H54 (cell line): ENCODE data around the gene PRCP.

Source experiments
- DNase-seq: peaks from one replicate; pipeline ENCODE4 v3.0.0; 2011; ENCODE audit warnings: low spot score, mixed read lengths; ENCODE audit not compliant: insufficient read length
- FAIRE-seq: peaks from 3 replicates; lab custom pipeline; 2011; peaks lifted over from hg19 to GRCh38; lab: Jason Lieb, UNC
- POLR2A ChIP-seq: IDR thresholded peaks from 2 replicates; pipeline ENCODE4 v1.6.1; 2011; ENCODE audit warnings: low read depth, mild to moderate bottlenecking, low read length

Gene PRCP

DNA sequence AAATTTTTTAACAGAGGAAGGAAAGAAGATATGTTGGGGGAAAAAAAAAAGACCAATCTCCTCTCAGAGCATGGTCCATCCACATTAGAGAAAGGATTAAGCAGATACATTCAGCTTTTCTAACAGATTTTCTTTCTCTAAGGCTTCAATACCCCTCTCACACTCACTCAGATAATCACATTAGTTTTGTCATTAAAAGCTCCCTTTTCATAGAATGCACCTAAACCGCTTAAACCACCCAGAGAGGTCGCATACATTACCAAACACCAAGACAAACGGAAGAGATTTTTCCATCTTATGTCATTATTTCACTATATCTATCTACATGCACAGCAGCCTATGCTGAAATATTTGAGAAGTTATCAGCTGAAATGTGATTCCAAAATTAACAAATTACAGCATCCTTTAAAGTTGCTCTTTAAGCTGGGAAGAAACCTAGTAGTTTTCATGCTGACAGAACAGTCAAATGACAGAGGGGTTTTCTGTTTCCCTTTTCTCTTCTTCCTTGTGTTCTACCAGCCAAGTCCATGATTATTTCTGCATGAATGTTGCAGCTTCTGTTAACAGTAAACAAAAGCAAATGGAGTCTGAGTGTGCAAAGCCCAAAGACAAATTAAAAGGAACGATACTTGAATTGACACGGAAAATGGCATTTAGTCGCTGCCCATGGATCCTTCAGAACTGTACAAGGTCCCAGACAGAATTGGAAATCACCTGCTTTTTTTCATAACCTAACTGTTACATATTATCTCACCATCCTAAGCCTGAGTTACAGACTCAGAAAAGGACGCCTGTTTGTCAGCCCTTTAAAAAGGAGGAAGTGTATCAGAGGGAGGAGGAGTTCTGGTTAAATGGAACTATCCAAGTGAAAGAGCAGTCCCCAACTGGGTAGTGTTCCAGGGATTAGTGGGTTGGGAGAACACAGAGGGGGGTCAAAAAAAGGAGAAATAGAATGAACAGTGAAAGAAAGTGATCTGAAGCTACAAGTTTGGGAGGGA is 54.6 kb downstream of the PRCP start:
- no peak for TF ChIP-seq POLR2A
- DNase-seq (no peak), FAIRE-seq (peak; percentile 67)

DNA sequence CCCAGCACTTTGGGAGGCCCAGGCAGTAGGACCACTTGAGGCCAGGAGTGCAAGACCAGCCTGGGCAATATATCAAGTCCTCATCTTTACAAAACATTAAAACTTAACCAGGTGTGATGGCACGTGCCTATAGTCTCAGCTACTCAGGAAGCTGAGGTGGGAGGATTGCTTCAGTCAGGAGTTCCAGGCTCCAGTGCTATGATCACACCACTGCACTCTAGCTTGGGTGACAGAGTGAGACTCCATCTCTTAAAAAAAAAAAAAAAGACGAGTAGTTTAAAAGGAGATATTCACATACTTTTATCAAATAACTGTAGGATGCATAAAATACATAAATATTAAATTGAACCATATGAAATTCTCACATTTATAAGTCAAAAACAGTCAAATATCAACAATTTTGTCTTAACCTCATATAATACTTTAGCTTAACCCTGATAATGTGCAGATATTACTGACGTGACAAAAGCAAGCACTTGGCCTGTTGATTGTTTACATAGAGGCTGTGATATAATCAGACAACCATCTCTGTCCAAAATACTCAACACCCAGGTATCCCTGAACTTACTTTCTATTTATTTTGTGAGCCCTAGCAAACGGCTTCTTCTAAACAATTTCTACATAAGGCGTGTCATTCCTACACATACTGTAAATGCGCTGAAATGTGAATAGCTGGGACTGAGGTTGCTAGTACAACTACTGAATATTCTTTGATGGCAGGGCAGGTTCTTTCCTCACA is 57.0 kb downstream of the PRCP start:
- no peak for TF ChIP-seq POLR2A
- FAIRE-seq (no peak), DNase-seq (no peak)

DNA sequence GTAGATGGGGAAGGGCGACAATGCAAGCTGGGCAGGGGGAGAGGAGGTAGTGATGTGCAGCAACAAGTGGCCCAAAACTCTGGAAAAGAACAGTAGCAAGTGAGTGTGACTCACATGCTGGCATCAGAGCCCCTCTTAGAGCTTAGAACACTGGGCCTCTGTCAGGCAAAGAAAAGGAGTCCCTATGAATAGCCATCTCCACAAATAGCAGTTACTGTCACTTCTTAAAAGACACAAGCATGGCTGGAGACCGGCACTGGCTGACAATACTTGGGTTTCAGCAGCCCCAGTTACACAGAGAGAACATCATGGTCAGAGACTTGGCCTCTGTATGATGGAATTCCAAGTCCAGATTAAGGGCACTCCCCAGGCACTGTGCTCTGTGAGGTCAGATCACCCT is 58.2 kb downstream of the PRCP start:
- TF ChIP-seq POLR2A = no peak
- DNase-seq (no peak), FAIRE-seq (peak; percentile 27)

DNA sequence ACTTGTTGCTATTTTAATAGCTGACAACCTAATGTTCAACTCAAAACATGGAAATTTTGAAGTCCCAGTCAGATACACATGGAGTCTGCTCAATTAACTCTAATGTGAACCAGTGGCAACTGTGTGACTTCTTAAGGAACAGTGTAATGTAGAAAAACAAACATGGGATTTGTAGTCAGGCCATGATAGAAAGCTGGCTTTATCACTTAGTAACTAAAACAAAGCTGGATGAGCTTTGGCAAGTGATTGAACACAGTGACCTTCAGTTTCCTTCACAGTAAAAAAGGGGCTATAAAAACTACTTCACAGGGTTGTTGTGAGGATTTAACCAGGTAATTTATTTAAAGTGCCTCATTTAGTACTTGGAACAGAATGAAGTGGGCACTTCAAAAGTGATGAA is 62.6 kb downstream of the PRCP start:
- TF ChIP-seq POLR2A = no peak
- no peak for DNase-seq
- no peak for FAIRE-seq

DNA sequence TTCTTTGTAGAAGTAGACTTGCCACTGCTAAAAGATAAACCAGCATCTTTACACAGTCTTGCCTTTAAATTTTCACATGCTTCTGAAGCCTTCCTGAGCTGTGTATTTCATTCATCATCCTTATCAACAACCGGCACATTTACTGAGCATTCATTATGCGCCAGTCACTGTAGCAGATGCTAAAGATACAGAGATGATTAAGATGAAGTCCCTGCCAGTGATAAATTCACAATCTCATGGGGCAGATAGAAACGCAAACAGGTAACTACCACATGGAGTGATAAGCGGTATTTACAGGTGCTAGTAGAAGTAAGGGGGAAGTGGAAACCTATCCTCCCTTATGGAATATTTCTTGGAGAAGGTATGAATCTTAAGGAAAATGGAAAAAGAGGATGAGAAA is 67.2 kb downstream of the PRCP start:
- FAIRE-seq = peak; percentile 27
- DNase-seq = no peak
- no peak for TF ChIP-seq POLR2A

DNA sequence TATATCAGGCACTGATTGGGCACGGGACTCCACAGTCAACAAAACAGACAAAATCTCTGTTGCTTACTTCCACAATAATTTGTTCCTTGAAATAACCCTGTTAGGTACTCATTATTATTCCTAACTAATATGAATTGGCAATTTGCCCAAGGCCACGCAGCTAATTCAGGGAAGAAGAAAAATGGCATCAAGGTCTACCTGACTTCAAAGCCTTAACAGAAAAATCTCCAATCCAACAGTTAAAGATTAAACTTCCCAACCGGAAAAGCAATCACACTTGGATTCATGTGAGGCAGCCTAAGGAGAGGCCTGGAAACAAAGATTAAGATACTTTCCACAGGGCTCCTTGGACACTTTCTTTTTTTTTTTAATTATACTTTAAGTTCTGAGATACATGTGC is 68.9 kb downstream of the PRCP start:
- TF ChIP-seq POLR2A = no peak
- FAIRE-seq = peak; percentile 23
- DNase-seq = no peak

DNA sequence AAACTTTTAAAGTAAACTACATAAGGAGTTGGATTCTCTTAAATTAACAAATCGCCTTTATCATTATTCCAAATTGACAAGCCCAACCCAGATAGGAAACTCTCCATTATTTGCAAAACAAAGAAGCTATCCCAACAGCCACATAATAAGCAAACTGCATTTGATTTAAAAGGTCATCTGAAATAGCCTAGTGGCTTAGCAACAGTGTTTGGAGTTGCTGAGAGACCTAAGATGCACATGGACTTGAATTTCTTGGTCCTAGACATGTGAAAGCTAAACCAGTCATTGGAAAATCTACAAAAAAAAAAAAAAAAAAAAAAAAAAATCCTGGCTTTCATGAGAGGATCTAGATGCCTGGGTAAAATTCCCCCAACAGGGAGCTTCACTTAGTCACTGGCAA is 69.5 kb downstream of the PRCP start:
- FAIRE-seq (no peak), DNase-seq (no peak)
- no peak for TF ChIP-seq POLR2A

DNA sequence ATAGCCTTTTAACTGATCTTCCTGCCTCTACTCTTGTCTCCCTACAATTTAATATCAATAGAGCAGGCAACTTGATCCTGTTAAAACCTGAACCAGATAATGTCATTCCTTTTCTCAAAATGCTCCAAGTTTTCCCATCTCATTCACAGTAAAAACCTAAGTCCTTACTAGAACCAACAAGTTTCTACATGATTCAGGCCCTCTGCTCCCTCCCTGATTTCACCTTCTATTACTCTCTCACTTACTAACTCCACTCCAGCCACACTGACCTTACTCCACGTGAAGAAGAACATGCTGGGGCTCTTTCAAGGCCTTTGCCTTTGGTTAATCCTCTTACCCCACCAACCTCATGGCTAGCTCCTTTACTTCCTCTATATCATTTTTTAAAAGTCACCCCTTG is 71.1 kb downstream of the PRCP start:
- no peak for TF ChIP-seq POLR2A
- peak; percentile 27 for FAIRE-seq
- DNase-seq = no peak

DNA sequence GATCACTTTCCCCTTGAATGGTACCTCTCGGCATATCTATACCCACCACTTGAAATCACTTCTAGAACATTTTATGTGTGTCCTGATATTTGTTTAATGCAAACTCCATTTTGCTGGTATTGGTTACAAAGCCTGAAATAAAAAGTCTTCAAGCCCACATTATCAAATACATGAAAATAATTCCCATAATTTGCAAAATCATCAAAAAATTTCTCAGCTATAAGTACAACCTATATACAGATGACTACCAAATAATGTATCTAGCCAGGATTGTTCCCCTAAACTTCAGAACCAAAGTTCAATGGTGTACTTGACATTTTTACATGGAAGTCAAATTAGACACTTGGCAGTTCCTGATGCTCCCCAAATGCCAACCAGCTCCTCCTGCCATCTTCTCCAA is 71.8 kb downstream of the PRCP start:
- no peak for TF ChIP-seq POLR2A
- FAIRE-seq = no peak
- no peak for DNase-seq

DNA sequence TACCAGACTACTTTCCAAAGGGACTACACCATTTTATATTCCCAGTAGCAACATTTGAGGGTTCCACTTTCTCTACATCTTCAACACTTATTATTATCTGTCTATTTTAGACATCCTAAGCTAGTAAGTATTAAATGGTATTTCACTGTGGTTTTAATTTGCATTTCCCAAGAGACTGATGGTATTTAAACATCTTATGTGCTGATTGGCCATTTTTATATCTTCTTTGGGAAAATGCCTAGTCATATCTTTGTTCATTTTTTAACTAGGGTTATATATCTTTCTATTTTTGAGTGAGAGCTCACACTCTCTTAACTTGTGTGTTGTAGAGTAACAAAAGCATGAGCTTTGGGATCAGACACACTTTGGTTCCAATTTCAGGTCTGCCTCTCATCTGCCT is 73.7 kb downstream of the PRCP start:
- DNase-seq = no peak
- no peak for FAIRE-seq
- no peak for TF ChIP-seq POLR2A

DNA sequence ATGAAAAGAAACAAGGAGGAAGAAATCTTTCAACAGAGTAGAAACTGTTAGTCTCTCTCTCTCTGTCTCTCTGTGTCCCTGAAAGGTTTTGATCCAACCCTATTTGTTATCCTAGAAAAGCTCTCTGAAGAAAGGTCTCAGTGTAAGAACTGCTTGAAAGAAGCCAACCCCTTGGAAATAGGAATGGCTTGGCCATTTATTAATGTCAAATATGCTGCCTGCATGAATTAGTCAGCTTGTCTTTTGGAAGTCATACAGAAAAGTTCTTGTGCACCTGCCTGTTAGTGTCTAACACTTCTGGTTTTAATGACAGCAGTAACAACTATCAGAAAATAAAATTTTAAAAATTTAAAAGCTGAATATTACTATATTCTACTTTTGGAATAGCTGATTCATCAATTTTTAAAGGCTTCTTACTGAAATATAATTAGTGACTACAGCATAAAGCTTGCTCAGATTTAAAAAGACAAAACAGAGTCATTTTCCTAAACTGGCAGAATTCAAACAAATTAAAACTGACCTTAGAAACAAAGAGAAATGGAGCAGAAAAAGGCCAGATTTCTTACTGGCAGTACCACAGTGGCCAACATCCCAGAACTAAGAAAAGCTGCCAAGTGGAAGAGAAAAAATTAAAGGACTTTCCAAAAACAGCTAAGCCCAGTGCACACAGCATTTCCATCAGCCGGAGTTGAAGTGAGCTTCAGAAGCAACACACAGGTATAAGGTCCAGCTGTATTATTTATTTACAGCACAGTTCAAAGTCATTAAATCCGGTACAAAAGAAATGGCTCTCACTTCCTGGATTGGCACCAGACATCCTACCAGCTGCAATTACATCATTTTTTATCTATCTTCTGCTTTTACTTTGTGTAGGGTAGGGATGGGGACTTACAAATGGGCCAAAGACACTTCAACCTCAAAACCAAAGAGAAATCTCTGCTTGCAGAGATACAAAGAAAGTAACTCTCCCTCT is 76.3 kb downstream of the PRCP start:
- DNase-seq = no peak
- FAIRE-seq = no peak
- TF ChIP-seq POLR2A = no peak

DNA sequence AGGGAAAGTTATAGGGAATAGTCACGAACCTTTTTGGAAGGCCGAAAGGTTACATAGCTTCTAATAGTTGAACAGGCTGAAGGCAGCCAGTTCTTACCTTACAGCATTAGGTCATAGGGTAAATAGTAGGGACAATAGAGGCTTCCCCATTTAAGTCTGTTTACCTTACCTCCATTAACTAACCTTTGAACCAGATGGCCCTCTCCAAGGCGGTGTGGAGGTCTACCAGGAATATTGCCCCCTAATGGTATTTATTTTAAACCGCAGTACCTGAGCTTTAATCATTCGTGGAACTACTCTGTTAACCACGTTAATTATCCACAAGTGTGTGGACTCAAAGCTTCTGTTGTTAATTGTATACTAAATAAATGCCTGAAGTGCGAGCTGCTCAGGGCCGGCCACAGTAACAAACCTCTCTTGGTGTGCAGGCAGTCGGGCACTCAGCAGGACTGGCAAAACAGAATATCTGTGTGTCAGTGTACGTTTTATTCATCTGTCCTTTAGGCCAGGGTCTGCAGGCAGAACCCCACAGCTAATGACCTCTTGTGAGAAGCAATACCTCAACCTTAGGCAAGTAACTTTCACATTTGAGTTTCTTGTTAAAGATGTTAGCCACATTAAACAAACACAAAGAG is 81.7 kb downstream of the PRCP start:
- no peak for TF ChIP-seq POLR2A
- FAIRE-seq (no peak), DNase-seq (no peak)

DNA sequence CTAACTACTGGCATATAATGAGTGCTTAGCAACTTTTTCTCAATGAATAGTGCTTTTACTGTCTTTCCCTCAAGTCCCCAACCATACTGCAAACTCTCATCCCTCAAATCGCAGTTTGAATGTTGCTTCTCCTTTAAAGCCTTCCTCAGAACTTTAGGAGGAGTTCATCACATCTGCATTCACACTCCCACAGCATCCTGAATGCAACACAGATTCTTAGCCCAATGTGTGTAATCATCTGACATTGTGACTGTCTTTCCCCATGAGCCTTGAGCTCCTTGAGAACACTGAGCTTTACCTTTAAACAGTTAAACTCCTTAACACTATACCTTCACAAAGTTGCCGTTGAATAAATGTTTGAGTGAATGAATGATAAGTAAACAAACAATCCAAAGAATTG is 84.8 kb downstream of the PRCP start:
- FAIRE-seq (no peak), DNase-seq (no peak)
- TF ChIP-seq POLR2A = no peak
